NCI-H82 treated with DMSO at 0.1 percent for 48 hours (cell line): ENCODE results near the gene TRMO.

Source experiments
- DNase-seq: peaks from one replicate; lab custom pipeline; 2025; ENCODE audit not compliant: unreplicated experiment; lab: John Stamatoyannopoulos, UW

The TRMO gene

DNA sequence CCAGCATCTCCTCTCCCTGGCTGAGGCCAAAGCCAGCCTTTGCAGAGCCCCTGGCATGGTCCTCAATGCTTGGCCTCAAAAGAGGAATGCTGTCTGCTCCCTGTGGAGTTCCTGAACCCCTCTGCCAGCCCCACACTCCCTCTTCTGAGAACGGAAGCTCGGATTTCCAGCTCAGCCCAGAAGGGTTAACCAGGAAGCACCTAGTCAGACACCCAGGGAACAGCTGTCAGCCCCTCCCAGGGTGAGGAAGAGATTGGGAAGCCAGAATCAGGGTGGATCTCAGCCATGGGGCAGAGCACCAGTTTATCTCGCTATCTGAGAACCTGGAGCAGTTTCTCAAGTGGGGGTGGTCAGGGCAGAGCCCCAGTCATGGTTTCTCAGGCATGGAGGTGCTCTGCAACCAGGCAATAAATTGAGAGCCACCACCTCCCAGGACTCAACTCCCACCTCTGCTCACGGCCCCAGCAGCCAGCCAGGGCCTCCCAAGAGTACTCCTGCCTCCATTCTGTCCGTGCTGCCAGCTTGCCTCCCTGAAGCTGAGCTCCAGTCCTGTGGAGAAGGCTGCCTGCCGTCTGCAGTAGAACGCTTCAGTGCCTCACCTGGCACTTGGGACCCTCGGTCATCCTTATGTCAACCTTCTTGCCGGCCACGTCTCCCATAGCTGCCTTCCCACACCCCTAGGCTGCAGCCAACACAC is 61.7 kb downstream of the TRMO start:
- DNase-seq = no peak

GRCh38 chr9:97859346-97859745 is 63.0 kb downstream of the TRMO start:
- DNase-seq = no peak

DNA sequence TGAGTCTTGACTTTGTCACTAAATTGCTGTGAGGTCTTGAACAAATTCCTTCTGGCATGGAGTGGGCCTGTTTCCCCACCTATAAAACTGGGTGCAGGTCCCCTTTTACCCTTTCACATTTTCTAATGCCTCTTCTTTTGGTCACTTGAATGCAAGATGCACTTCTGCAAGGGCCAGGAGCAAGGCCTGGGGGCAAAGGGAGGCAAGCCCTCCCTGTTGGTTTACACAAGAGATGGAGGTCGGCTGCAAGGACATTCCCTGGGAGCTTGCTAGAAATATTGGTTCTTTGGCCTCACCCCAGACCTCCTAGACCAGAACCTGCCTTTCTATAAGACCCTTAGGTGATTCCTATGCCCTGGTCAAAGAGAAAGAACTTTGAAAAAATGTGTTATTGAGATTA is 63.5 kb downstream of the TRMO start:
- no peak for DNase-seq

DNA sequence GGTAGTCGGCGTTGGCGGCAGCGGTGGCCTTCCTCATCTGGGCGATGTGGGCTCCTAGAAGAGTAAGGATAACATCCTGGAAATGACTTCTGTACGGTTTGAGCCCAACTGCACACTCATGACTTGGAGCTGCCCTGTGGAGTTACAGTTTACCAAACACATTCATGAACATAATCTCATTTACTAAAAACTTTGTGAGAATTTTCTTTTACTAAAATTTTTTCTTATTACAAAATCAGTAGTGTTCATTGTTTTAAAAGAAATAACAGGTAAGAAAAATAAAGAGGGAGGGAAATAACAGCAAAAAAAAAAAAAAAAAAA is 63.9 kb downstream of the TRMO start:
- no peak for DNase-seq

- no peak for DNase-seq
Observed at GRCh38 chr9:97857606-97858392, 64.5 kb downstream of the TRMO start.

GRCh38 chr9:97856857-97857605 is 65.3 kb downstream of the TRMO start:
- DNase-seq = no peak

GRCh38 chr9:97855899-97856298 is 66.4 kb downstream of the TRMO start:
- DNase-seq = no peak

GRCh38 chr9:97855486-97855875 is 66.8 kb downstream of the TRMO start:
- DNase-seq = no peak

- DNase-seq = no peak
Observed at GRCh38 chr9:97854696-97855485, 67.4 kb downstream of the TRMO start.
